Choroid plexus epithelial cell (primary cell): Measurements from ENCODE around the gene CXCR3.
"Not testable (repeated sequence)": the region's sequence is repeated elsewhere in the genome, so short reads cannot be mapped to it uniquely, and the experiment has no call there.

Experiments used
- DNase-seq: peaks from one replicate; pipeline ENCODE4 v3.0.0-alpha.2; 2010; ENCODE audit warnings: low read depth
- H3K4me3 ChIP-seq: 2 replicates; pipeline ENCODE4 v1.5.1; 2011; ENCODE audit warnings: low read depth, mild to moderate bottlenecking, control low read depth, low read length, moderate library complexity
- TF ChIP-seq, protein P1 (sequence below): conservative IDR thresholded peaks from 2 replicates; pipeline ENCODE4 v1.5.1; 2011; ENCODE audit warnings: low read depth, mild to moderate bottlenecking, control low read depth, inconsistent platforms, low read length, moderate library complexity

Gene CXCR3

DNA sequence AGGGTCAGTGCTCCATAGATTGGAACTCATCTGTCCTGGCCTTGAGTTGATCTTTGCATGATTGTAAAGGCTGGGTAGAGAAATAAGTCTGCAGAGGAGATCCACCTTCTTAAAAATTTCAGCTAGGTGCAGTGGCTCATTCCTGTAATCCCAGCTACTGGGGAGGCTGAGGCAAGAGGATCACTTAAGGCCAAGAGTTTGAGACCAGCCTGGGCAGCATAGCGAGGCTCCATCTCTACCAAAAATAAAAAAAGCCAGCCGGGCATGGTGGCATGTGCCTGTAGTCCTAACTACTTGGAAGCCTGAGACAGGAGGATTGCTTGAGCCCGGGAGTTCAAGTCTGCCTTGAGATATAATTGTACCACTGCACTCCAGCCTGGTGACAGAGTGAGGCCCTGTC lies 476 bp upstream of the CXCR3 start:
- TF ChIP-seq, protein P1, sequence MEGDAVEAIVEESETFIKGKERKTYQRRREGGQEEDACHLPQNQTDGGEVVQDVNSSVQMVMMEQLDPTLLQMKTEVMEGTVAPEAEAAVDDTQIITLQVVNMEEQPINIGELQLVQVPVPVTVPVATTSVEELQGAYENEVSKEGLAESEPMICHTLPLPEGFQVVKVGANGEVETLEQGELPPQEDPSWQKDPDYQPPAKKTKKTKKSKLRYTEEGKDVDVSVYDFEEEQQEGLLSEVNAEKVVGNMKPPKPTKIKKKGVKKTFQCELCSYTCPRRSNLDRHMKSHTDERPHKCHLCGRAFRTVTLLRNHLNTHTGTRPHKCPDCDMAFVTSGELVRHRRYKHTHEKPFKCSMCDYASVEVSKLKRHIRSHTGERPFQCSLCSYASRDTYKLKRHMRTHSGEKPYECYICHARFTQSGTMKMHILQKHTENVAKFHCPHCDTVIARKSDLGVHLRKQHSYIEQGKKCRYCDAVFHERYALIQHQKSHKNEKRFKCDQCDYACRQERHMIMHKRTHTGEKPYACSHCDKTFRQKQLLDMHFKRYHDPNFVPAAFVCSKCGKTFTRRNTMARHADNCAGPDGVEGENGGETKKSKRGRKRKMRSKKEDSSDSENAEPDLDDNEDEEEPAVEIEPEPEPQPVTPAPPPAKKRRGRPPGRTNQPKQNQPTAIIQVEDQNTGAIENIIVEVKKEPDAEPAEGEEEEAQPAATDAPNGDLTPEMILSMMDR = no peak
- DNase-seq = no peak
- H3K4me3 ChIP-seq = no peak overlapping the region

DNA sequence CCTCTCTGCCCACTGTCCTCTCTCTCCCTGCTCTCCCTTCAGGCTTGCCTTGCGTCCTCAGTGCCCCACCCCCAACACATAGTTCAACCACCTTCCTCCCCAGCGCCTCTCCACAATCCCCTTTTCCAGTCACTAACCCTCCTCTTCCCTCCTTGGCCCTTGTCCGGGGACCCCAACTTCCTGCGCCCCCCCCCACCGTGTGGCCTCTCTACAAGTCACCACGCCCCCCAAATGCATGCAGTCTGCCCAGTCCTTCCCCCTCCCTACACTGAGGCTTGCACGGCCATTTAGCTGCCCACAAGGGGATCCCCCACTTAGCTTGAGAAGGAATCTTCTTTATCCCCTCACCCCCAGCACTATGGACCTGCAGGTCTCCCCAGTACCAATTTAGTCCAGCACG lies 569 bp downstream of the CXCR3 start:
- no peak for DNase-seq
- TF ChIP-seq, protein P1 = no peak
- H3K4me3 ChIP-seq = no peak overlapping the region

DNA sequence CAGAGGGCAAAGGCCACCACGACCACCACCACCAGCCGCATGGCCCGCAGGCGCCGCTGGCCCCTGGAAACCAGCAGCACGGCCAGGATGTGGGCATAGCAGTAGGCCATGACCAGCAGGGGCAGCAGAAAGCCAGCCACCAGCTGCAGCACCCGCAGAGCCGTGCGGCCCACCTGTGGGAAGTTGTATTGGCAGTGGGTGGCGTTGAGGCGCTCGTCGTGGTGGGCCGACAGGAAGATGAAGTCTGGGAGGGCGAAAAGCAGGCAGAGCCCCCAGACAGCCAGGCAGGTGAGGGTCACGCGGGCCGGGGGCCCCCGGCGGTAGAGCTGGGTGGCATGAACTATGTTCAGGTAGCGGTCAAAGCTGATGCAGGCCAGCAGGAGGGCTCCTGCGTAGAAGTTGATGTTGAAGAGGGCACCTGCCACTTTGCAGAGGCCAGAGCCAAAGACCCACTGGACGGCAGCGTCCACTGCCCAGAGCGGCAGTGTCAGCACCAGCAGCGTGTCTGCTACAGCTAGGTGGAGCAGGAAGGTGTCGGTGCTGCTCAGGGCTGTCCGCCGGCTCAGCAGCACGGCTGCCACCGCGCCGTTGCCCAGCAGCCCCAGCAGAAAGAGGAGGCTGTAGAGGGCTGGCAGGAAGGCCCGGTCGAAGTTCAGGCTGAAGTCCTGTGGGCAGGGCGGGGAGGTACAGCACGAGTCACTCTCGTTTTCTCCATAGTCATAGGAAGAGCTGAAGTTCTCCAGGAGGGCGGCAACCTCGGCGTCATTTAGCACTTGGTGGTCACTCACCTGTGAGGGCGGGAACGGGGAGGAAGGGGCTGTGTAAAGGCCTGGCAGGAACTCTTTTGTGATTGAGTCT lies 1.4 kb downstream of the CXCR3 start:
- TF ChIP-seq, protein P1 = no peak
- no peak for DNase-seq
- H3K4me3 ChIP-seq = no peak overlapping the region

DNA sequence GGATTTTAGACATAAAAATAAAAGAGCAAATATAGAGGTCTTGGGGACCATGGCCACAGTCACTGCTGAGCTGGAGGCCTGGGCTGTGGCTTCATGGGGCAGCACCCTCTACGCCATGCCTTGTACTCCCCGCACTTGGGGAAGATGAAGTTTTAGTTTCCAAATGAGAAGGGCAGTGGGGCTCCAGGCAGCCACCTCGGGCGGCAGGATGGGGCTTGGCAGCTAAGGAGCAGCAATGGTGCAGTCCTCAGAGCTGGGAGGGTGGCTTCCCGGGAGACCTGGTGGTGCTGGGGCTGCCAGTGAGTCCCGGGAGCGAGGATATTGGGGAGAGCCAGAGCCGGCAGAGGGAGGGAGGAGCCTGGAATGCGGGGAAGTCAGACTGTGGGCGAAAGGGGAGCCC lies 2.4 kb downstream of the CXCR3 start:
- TF ChIP-seq, protein P1 = no peak
- DNase-seq = no peak
- no peak overlapping the region for H3K4me3 ChIP-seq

DNA sequence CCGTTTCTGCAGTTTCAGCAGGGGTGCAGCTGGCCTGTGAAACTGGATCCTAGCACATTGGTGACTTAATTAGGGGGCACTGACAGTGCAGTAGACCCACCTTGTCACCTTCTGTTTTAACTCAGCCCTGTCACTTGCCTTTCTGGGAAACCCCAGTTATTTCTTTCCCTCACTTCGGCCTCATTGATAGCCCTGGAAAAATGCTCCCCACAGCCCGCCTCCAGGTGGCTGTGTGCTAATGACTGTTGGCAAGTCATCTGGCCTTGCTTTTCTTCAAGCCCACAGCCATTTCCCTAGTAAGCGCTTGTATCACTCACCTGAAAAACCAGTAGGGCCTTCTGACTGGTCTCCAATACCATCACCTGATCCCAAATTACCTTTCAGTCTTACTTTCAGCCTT lies 3.3 kb downstream of the CXCR3 start:
- no peak overlapping the region for H3K4me3 ChIP-seq
- DNase-seq = no peak
- TF ChIP-seq, protein P1 = no peak

DNA sequence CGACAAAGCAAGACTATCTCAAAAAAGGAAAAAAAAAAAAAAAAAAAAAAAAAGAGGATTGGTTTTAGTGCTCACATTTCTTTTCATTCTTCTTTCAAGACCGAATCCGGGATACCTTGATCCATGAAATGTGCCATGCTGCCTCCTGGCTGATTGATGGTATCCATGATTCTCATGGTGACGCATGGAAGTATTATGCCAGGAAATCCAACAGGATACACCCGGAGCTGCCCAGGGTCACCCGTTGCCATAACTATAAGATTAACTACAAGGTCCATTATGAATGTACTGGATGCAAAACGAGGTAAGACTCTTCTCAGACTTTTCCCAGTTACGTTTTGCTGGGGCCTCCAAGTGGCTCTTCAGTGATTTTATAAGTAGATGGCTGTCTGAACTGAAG lies 6.1 kb downstream of the CXCR3 start:
- no peak overlapping the region for H3K4me3 ChIP-seq
- no peak for DNase-seq
- TF ChIP-seq, protein P1 = no peak

DNA sequence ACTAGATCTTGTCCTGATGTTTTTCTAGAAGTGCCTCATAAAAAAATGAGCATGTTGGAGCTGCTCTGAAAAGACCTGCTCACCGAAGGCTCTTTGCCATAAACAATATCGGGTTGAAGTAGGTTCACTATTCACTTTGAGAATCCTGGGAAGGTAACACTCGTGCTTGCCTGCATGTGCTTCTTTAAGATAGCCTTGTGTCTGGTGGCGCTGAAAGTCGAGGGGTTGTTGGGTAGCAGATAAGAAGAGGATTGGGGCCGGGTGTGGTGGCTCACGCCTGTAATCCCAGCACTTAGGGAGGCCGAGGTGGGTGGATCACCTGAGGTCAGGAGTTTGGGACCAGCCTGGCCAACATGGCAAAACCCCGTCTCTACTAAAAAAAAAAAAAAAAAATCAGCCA lies 6.6 kb downstream of the CXCR3 start:
- not testable (repeated sequence) for DNase-seq, H3K4me3 ChIP-seq
